HG02943 (cell line): Measurements from ENCODE around the gene SELENON.
"Not testable (repeated sequence)": the region's sequence is repeated elsewhere in the genome, so short reads cannot be mapped to it uniquely, and the experiment has no call there.

Experiments used
- ATAC-seq: cut with Tn5 transposase; IDR thresholded peaks from one replicate; pipeline ENCODE4 v1.9.1; 2021; ENCODE audit warnings: mild to moderate bottlenecking, low read depth, moderate library complexity; ENCODE audit not compliant: unreplicated experiment

Gene SELENON

GRCh38 chr1:25820247-25821111 is 20.5 kb downstream of the SELENON start:
- ATAC-seq: peak; percentile 32

GRCh38 chr1:25821112-25821476 is 21.1 kb downstream of the SELENON start:
- no peak for ATAC-seq

- ATAC-seq: no peak
These were observed 21.7 kb downstream of the SELENON start for GRCh38 chr1:25821630-25822091.

- no peak for ATAC-seq
These were observed 25.6 kb downstream of the SELENON start for GRCh38 chr1:25825605-25826004.

GRCh38 chr1:25826571-25826970 is 26.6 kb downstream of the SELENON start:
- no peak for ATAC-seq

- no peak for ATAC-seq
These were observed 28.5 kb downstream of the SELENON start for GRCh38 chr1:25828491-25828890.

- ATAC-seq: no peak
These were observed 29.1 kb downstream of the SELENON start for GRCh38 chr1:25829046-25829445.

GRCh38 chr1:25831569-25832196 is 31.7 kb downstream of the SELENON start:
- ATAC-seq: no peak

- no peak for ATAC-seq
These were observed 32.5 kb downstream of the SELENON start for GRCh38 chr1:25832336-25833037.

- ATAC-seq: no peak
These were observed 33.2 kb downstream of the SELENON start for GRCh38 chr1:25833158-25833557.

GRCh38 chr1:25834894-25835293 is 34.9 kb downstream of the SELENON start:
- ATAC-seq: no peak

GRCh38 chr1:25836695-25837094 is 36.7 kb downstream of the SELENON start:
- no peak for ATAC-seq

GRCh38 chr1:25837262-25837875 is 37.4 kb downstream of the SELENON start:
- ATAC-seq: no peak

GRCh38 chr1:25839808-25840207 is 39.8 kb downstream of the SELENON start:
- ATAC-seq: not testable (repeated sequence)

- no peak for ATAC-seq
These were observed 43.5 kb downstream of the SELENON start for GRCh38 chr1:25843483-25843882.

GRCh38 chr1:25844536-25845337 is 44.7 kb downstream of the SELENON start:
- no peak for ATAC-seq

GRCh38 chr1:25845664-25846063 is 45.7 kb downstream of the SELENON start:
- no peak for ATAC-seq

GRCh38 chr1:25847929-25848328 is 47.9 kb downstream of the SELENON start:
- no peak for ATAC-seq

- ATAC-seq: no peak
These were observed 48.5 kb downstream of the SELENON start for GRCh38 chr1:25848531-25848930.

- ATAC-seq: no peak
These were observed 54.6 kb downstream of the SELENON start for GRCh38 chr1:25854554-25854953.
